Activated naive CD8-positive, alpha-beta T cell treated with anti-CD3 and anti-CD28 coated beads, Interleukin-2, amount 50 U/mL, for 24 hours (primary cell): Measurements from ENCODE around the gene PPM1H.

Experiments used
- ATAC-seq: fragments of 150-1000 bp; cut with Tn5 transposase; one replicate; pipeline ENCODE4 v1.10.0; 2021
- DNase-seq: peaks from one replicate; pipeline ENCODE4 v3.0.0; 2021
- H3K27ac Mint-ChIP-seq: one replicate; pipeline ENCODE4 v1.8.0; 2021; ENCODE audit warnings: mild to moderate bottlenecking, mixed read lengths
- H3K27me3 Mint-ChIP-seq: one replicate; pipeline ENCODE4 v1.8.0; 2021; ENCODE audit warnings: mixed read lengths
- H3K36me3 Mint-ChIP-seq: one replicate; pipeline ENCODE4 v1.8.0; 2021; ENCODE audit warnings: low read depth, mixed read lengths
- H3K4me1 Mint-ChIP-seq: one replicate; pipeline ENCODE4 v1.8.0; 2021; ENCODE audit warnings: mixed read lengths
- H3K4me3 Mint-ChIP-seq: one replicate; pipeline ENCODE4 v1.8.0; 2021; ENCODE audit warnings: mild to moderate bottlenecking, moderate library complexity, mixed read lengths
- H3K9me3 Mint-ChIP-seq: one replicate; pipeline ENCODE4 v1.8.0; 2021; ENCODE audit warnings: mixed read lengths

PPM1H gene

GRCh38 chr12:62805517-62805916 lies 129.4 kb downstream of the PPM1H start:
- Mint-ChIP-seq H3K4me1 (peaks cover 13% of the 10 kb centered on the region), H3K4me3 (no peak overlapping the region), H3K9me3 (no peaks in the 10 kb centered on the region), H3K27me3 (peaks cover 6% of the 10 kb centered on the region), H3K27ac (no peak overlapping the region), H3K36me3 (no peaks in the 10 kb centered on the region)
- ATAC-seq: no peak
- no peak for DNase-seq

GRCh38 chr12:62803756-62804155 lies 131.2 kb downstream of the PPM1H start:
- H3K27ac Mint-ChIP-seq: no peak overlapping the region
- peaks cover 11% of the 10 kb centered on the region for H3K4me1 Mint-ChIP-seq
- DNase-seq (no peak), ATAC-seq (no peak)
- no peaks in the 10 kb centered on the region for H3K9me3 Mint-ChIP-seq
- H3K4me3 Mint-ChIP-seq: no peak overlapping the region
- no peaks in the 10 kb centered on the region for H3K36me3 Mint-ChIP-seq
- H3K27me3 Mint-ChIP-seq: no peaks in the 10 kb centered on the region

GRCh38 chr12:62802984-62803383 lies 132.0 kb downstream of the PPM1H start:
- Mint-ChIP-seq H3K9me3 (no peaks in the 10 kb centered on the region), H3K27ac (no peak overlapping the region), H3K4me1 (peaks cover 3% of the 10 kb centered on the region), H3K4me3 (no peak overlapping the region), H3K27me3 (no peaks in the 10 kb centered on the region), H3K36me3 (no peaks in the 10 kb centered on the region)
- ATAC-seq (no peak), DNase-seq (no peak)

GRCh38 chr12:62802321-62802720 lies 132.6 kb downstream of the PPM1H start:
- no peaks in the 10 kb centered on the region for H3K9me3 Mint-ChIP-seq
- H3K36me3 Mint-ChIP-seq: no peaks in the 10 kb centered on the region
- H3K4me1 Mint-ChIP-seq: no peaks in the 10 kb centered on the region
- DNase-seq (no peak), ATAC-seq (no peak)
- H3K27ac Mint-ChIP-seq: no peak overlapping the region
- no peaks in the 10 kb centered on the region for H3K27me3 Mint-ChIP-seq
- no peak overlapping the region for H3K4me3 Mint-ChIP-seq

GRCh38 chr12:62801796-62802195 lies 133.2 kb downstream of the PPM1H start:
- H3K27ac Mint-ChIP-seq: no peak overlapping the region
- DNase-seq: no peak
- no peaks in the 10 kb centered on the region for H3K36me3 Mint-ChIP-seq
- no peak overlapping the region for H3K4me3 Mint-ChIP-seq
- no peaks in the 10 kb centered on the region for H3K9me3 Mint-ChIP-seq
- H3K27me3 Mint-ChIP-seq: no peaks in the 10 kb centered on the region
- H3K4me1 Mint-ChIP-seq: no peaks in the 10 kb centered on the region
- ATAC-seq: no peak

GRCh38 chr12:62800707-62801400 lies 134.1 kb downstream of the PPM1H start:
- Mint-ChIP-seq H3K36me3 (no peaks in the 10 kb centered on the region), H3K4me3 (no peak overlapping the region), H3K9me3 (no peaks in the 10 kb centered on the region), H3K27me3 (no peaks in the 10 kb centered on the region), H3K27ac (no peak overlapping the region), H3K4me1 (no peaks in the 10 kb centered on the region)
- no peak for DNase-seq
- ATAC-seq: no peak

- H3K36me3 Mint-ChIP-seq: no peaks in the 10 kb centered on the region
- no peaks in the 10 kb centered on the region for H3K9me3 Mint-ChIP-seq
- no peak overlapping the region for H3K27ac Mint-ChIP-seq
- ATAC-seq: no peak
- H3K4me3 Mint-ChIP-seq: no peak overlapping the region
- DNase-seq: no peak
- H3K27me3 Mint-ChIP-seq: no peaks in the 10 kb centered on the region
- H3K4me1 Mint-ChIP-seq: no peaks in the 10 kb centered on the region
Observed at GRCh38 chr12:62799766-62800406, 135.1 kb downstream of the PPM1H start.

- no peaks in the 10 kb centered on the region for H3K36me3 Mint-ChIP-seq
- peak; percentile 87 for ATAC-seq
- no peaks in the 10 kb centered on the region for H3K27me3 Mint-ChIP-seq
Observed at GRCh38 chr12:62799126-62799736, 135.7 kb downstream of the PPM1H start.

GRCh38 chr12:62794218-62794583 lies 140.7 kb downstream of the PPM1H start:
- DNase-seq (no peak), ATAC-seq (no peak)
- H3K4me3 Mint-ChIP-seq: no peak overlapping the region
- H3K27me3 Mint-ChIP-seq: peaks cover 4% of the 10 kb centered on the region
- no peaks in the 10 kb centered on the region for H3K4me1 Mint-ChIP-seq
- no peaks in the 10 kb centered on the region for H3K9me3 Mint-ChIP-seq
- no peak overlapping the region for H3K27ac Mint-ChIP-seq
- H3K36me3 Mint-ChIP-seq: no peaks in the 10 kb centered on the region

More at GRCh38 chr12:62799126-62799736, 135.7 kb downstream of the PPM1H start:
- H3K27ac Mint-ChIP-seq: no peak overlapping the region
- H3K4me3 Mint-ChIP-seq: no peak overlapping the region
- no peaks in the 10 kb centered on the region for H3K4me1 Mint-ChIP-seq
- H3K9me3 Mint-ChIP-seq: no peaks in the 10 kb centered on the region
- DNase-seq: peak; percentile 67

- peaks cover 4% of the 10 kb centered on the region for H3K27me3 Mint-ChIP-seq
- H3K4me1 Mint-ChIP-seq: no peaks in the 10 kb centered on the region
- DNase-seq (peak; percentile 78), ATAC-seq (no peak)
- no peaks in the 10 kb centered on the region for H3K36me3 Mint-ChIP-seq
- no peak overlapping the region for H3K4me3 Mint-ChIP-seq
- no peaks in the 10 kb centered on the region for H3K9me3 Mint-ChIP-seq
- no peak overlapping the region for H3K27ac Mint-ChIP-seq
Observed at GRCh38 chr12:62793256-62794217, 141.4 kb downstream of the PPM1H start.

- H3K4me1 Mint-ChIP-seq: no peaks in the 10 kb centered on the region
- H3K4me3 Mint-ChIP-seq: no peak overlapping the region
- H3K27me3 Mint-ChIP-seq: peaks cover 4% of the 10 kb centered on the region
- no peaks in the 10 kb centered on the region for H3K9me3 Mint-ChIP-seq
- H3K36me3 Mint-ChIP-seq: no peaks in the 10 kb centered on the region
- no peak for ATAC-seq
- no peak for DNase-seq
- H3K27ac Mint-ChIP-seq: no peak overlapping the region
Observed at GRCh38 chr12:62792236-62792870, 142.6 kb downstream of the PPM1H start.

- no peak for ATAC-seq
- Mint-ChIP-seq H3K27me3 (peaks cover 4% of the 10 kb centered on the region), H3K36me3 (no peaks in the 10 kb centered on the region), H3K4me1 (peaks cover 9% of the 10 kb centered on the region), H3K9me3 (no peaks in the 10 kb centered on the region), H3K27ac (no peak overlapping the region), H3K4me3 (no peak overlapping the region)
- DNase-seq: no peak
Observed at GRCh38 chr12:62789851-62790250, 145.1 kb downstream of the PPM1H start.

GRCh38 chr12:62787611-62788010 lies 147.3 kb downstream of the PPM1H start:
- DNase-seq (no peak), ATAC-seq (no peak)
- peaks cover 13% of the 10 kb centered on the region for H3K4me1 Mint-ChIP-seq
- no peaks in the 10 kb centered on the region for H3K9me3 Mint-ChIP-seq
- peaks cover 4% of the 10 kb centered on the region for H3K27me3 Mint-ChIP-seq
- no peaks in the 10 kb centered on the region for H3K36me3 Mint-ChIP-seq
- H3K4me3 Mint-ChIP-seq: no peak overlapping the region
- H3K27ac Mint-ChIP-seq: no peak overlapping the region

- peaks cover 13% of the 10 kb centered on the region for H3K4me1 Mint-ChIP-seq
- no peak overlapping the region for H3K4me3 Mint-ChIP-seq
- DNase-seq: no peak
- H3K27me3 Mint-ChIP-seq: peaks cover 4% of the 10 kb centered on the region
- ATAC-seq: no peak
- H3K36me3 Mint-ChIP-seq: no peaks in the 10 kb centered on the region
- H3K27ac Mint-ChIP-seq: no peak overlapping the region
- H3K9me3 Mint-ChIP-seq: no peaks in the 10 kb centered on the region
Observed at GRCh38 chr12:62787023-62787422, 147.9 kb downstream of the PPM1H start.
